NCI-H345 treated with DMSO at 0.1 percent for 48 hours (cell line): ENCODE data around the gene GET4.
"Not testable (repeated sequence)": the region's sequence is repeated elsewhere in the genome, so short reads cannot be mapped to it uniquely, and the experiment has no call there.

ENCODE experiments used
- DNase-seq: peaks from one replicate; lab custom pipeline; 2025; ENCODE audit not compliant: unreplicated experiment; lab: John Stamatoyannopoulos, UW

Gene GET4

GRCh38 chr7:845091-845490 lies 31.3 kb upstream of the GET4 start:
- no peak for DNase-seq

- DNase-seq: no peak
These were observed 30.6 kb upstream of the GET4 start for GRCh38 chr7:845731-846130.

GRCh38 chr7:846958-847650 lies 29.2 kb upstream of the GET4 start:
- DNase-seq: not testable (repeated sequence)

- not testable (repeated sequence) for DNase-seq
These were observed 28.6 kb upstream of the GET4 start for GRCh38 chr7:847728-848127.

GRCh38 chr7:849145-849544 lies 27.2 kb upstream of the GET4 start:
- DNase-seq: no peak

- no peak for DNase-seq
These were observed 26.6 kb upstream of the GET4 start for GRCh38 chr7:849781-850180.

- DNase-seq: no peak
These were observed 25.1 kb upstream of the GET4 start for GRCh38 chr7:851204-851603.

- DNase-seq: no peak
These were observed 22.8 kb upstream of the GET4 start for GRCh38 chr7:853366-854117.

GRCh38 chr7:854118-854775 lies 22.1 kb upstream of the GET4 start:
- no peak for DNase-seq

- no peak for DNase-seq
These were observed 20.5 kb upstream of the GET4 start for GRCh38 chr7:855686-856369.

GRCh38 chr7:856444-857095 lies 19.8 kb upstream of the GET4 start:
- no peak for DNase-seq

GRCh38 chr7:857661-858060 lies 18.7 kb upstream of the GET4 start:
- no peak for DNase-seq

GRCh38 chr7:859359-860030 lies 16.9 kb upstream of the GET4 start:
- DNase-seq: no peak

- no peak for DNase-seq
These were observed 16.2 kb upstream of the GET4 start for GRCh38 chr7:860149-860548.

- DNase-seq: no peak
These were observed 15.1 kb upstream of the GET4 start for GRCh38 chr7:861222-861621.

- no peak for DNase-seq
These were observed 14.2 kb upstream of the GET4 start for GRCh38 chr7:862157-862556.

GRCh38 chr7:863106-863505 lies 13.2 kb upstream of the GET4 start:
- DNase-seq: no peak

GRCh38 chr7:865921-866320 lies 10.4 kb upstream of the GET4 start:
- DNase-seq: no peak

- no peak for DNase-seq
These were observed 9.4 kb upstream of the GET4 start for GRCh38 chr7:867001-867405.

- DNase-seq: no peak
These were observed 8.8 kb upstream of the GET4 start for GRCh38 chr7:867406-868188.
